SH-SY5Y (cell line): Measurements from ENCODE around the gene PLEKHN1.

Experiments
- GATA2 ChIP-seq: IDR thresholded peaks from 2 replicates; pipeline ENCODE4 v1.6.1; 2011; ENCODE audit warnings: mild to moderate bottlenecking, low read depth, low read length
- GATA3 ChIP-seq: IDR thresholded peaks from 2 replicates; pipeline ENCODE4 v1.6.1; 2011; ENCODE audit warnings: low read depth, mild to moderate bottlenecking, low read length, moderate library complexity

The PLEKHN1 gene

GRCh38 chr1:958823-959730, 7.2 kb upstream of the PLEKHN1 start, which contains the start of gene NOC2L:
TSS of gene NOC2L (minus strand) at chr1:959256. CDS start at chr1:959240, 16 bp downstream.
- TF ChIP-seq GATA3 (no peak), GATA2 (no peak)

GRCh38 chr1:959731-960362, 6.4 kb upstream of the PLEKHN1 start:
- TF ChIP-seq GATA2 (no peak), GATA3 (no peak)

GRCh38 chr1:960363-961131, 5.7 kb upstream of the PLEKHN1 start, which contains the start of gene KLHL17:
TSS of gene KLHL17 (plus strand) at chr1:960584. CDS start at chr1:960694, 110 bp downstream.
- TF ChIP-seq GATA3 (no peak), GATA2 (no peak)

- no peak for TF ChIP-seq GATA2
- TF ChIP-seq GATA3: no peak
Observed at GRCh38 chr1:961132-961669, 5.1 kb upstream of the PLEKHN1 start.

GRCh38 chr1:962381-963300, 3.6 kb upstream of the PLEKHN1 start:
- TF ChIP-seq GATA3 (no peak), GATA2 (no peak)

- TF ChIP-seq GATA2: no peak
Observed at GRCh38 chr1:963301-963651, 3.0 kb upstream of the PLEKHN1 start.

GRCh38 chr1:963746-964525, 2.3 kb upstream of the PLEKHN1 start:
- TF ChIP-seq GATA2 (no peak), GATA3 (no peak)

GRCh38 chr1:964691-965525, 1.4 kb upstream of the PLEKHN1 start:
- no peak for TF ChIP-seq GATA2
- no peak for TF ChIP-seq GATA3

- TF ChIP-seq GATA2: no peak
- no peak for TF ChIP-seq GATA3
Observed at GRCh38 chr1:965526-966134, 652 bp upstream of the PLEKHN1 start.

- TF ChIP-seq GATA2 (no peak), GATA3 (no peak)
Observed at GRCh38 chr1:966704-967300, 520 bp downstream of the PLEKHN1 start.

GRCh38 chr1:967466-968343, 1.4 kb downstream of the PLEKHN1 start:
- TF ChIP-seq GATA2 (no peak), GATA3 (no peak)
